GM10248 (cell line): ENCODE measurements around the gene HDAC4.

Source experiments
- CTCF ChIA-PET: fragments of 300-600 bp; sonication (Branson Sonifier 250); formaldehyde crosslinking; extraction: SDS; loops from one replicate; lab custom pipeline; 2021; ENCODE audit warnings: antibody characterized with exemption; lab: Yijun Ruan, JAX
- POLR2A ChIA-PET: fragments of 350-650 bp; sonication (Branson Sonifier 250); formaldehyde crosslinking; extraction: SDS; loops from one replicate; lab custom pipeline; 2020; ENCODE audit warnings: antibody characterized with exemption; lab: Yijun Ruan, JAX
- DNase-seq: peaks from one replicate; pipeline ENCODE4 v3.0.0; 2012; ENCODE audit errors: extremely low spot score
- CTCF ChIP-seq: IDR thresholded peaks from 2 replicates; pipeline ENCODE4 v1.5.1; 2012; ENCODE audit warnings: mild to moderate bottlenecking, low read depth; ENCODE audit errors: extremely low read depth, missing control alignments, control extremely low read depth

Gene HDAC4

GRCh38 chr2:239442192-239442591, 41.4 kb upstream of the HDAC4 start:
- CTCF ChIA-PET, result interaction anchor here (1.1 kb wide), 1 partner anchor 10 kb away, joined by 3 read pairs; no protein-coding TSS in a partner anchor
- no peak for DNase-seq
- no peak for TF ChIP-seq CTCF
- POLR2A ChIA-PET, result no interaction called here

- ChIA-PET CTCF (no interaction called here), POLR2A (no interaction called here)
- no peak for TF ChIP-seq CTCF
- no peak for DNase-seq
These were observed 40.6 kb upstream of the HDAC4 start for GRCh38 chr2:239441261-239442078.

GRCh38 chr2:239440511-239440959, 39.7 kb upstream of the HDAC4 start:
- CTCF ChIA-PET, result interaction anchor here (0.9 kb wide), 1 partner anchor 443 kb away, joined by 3 read pairs; no protein-coding TSS in a partner anchor
- no peak for DNase-seq
- POLR2A ChIA-PET, result no interaction called here
- TF ChIP-seq CTCF, result no peak

GRCh38 chr2:239439754-239440315, 39.0 kb upstream of the HDAC4 start:
- ChIA-PET CTCF (interaction anchor here (0.9 kb wide), 1 partner anchor 444 kb away, joined by 3 read pairs; no protein-coding TSS in a partner anchor), POLR2A (no interaction called here)
- DNase-seq, result no peak
- TF ChIP-seq CTCF, result no peak

GRCh38 chr2:239438995-239439753, 38.4 kb upstream of the HDAC4 start:
- ChIA-PET CTCF (no interaction called here), POLR2A (no interaction called here)
- no peak for DNase-seq
- TF ChIP-seq CTCF, result no peak

GRCh38 chr2:239438368-239438767, 37.5 kb upstream of the HDAC4 start:
- no peak for TF ChIP-seq CTCF
- ChIA-PET POLR2A (no interaction called here), CTCF (no interaction called here)
- no peak for DNase-seq
